ENCODE data around the gene SGK1. TPM values are rescaled to one million over a fixed set of nuclear protein-coding genes. Genes with fewer than 3 reads are reported as not detected.

The SGK1 gene
- polyA plus RNA-seq, 1 donor from 2014 or later: 10.3 TPM

DNA sequence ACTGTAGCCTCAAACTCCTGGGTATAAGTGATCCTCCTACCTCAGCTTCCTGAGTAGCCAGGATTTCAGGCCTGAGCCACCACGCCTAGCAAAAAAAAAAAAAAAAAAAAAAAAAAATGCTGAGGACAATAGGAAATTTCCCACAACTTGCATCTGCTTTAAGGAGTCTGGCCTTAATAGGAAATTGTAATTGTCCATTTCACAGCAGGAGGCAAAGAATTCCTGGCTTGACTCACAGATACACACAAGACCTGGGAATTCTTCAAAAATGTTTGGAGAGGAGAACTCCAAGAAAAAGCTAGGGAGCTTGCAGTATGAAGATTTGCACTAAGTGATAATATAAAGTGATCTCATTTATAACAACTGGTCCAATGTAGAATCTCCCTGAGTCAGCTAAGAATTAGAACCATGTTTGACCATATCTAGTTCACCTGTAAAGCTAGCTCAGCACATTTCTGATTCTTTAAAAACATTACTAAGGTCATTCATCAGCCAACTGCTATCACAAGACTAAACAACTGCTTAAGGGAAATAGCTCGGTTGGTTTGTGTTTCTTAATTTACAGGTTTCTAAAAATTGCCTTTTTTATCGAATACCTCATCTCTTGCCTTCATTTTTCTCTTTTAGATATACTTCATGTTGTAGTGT lies 185.3 kb downstream of the SGK1 start:
- Histone ChIP-seq H3K9me2 (ENCODE audit: insufficient read depth, low read length) (no peaks in the 10 kb centered on the region), H3K36me3 (ENCODE audit: insufficient read depth, low read length) (no peaks in the 10 kb centered on the region), H3K4me2 (ENCODE audit: low read length) (no peak overlapping the region), H3K79me2 (replicated peaks; ENCODE audit: insufficient read depth, low read length) (no peaks in the 10 kb centered on the region), H3K9me3 (ENCODE audit: low read length) (no peaks in the 10 kb centered on the region), H3F3A (ENCODE audit: insufficient read depth, low read length, poor library complexity, severe bottlenecking) (no peaks in the 10 kb centered on the region), H2AFZ (ENCODE audit: low read depth, low read length) (no peak overlapping the region), H4K20me1 (ENCODE audit: insufficient read depth) (no peaks in the 10 kb centered on the region), H3K9ac (ENCODE audit: low read length) (no peak overlapping the region), H3K27ac (ENCODE audit: low read length) (no peak overlapping the region), H3K4me3 (ENCODE audit: low read length) (no peak overlapping the region), H3K27me3 (ENCODE audit: insufficient read depth, low read depth, low read length) (no peaks in the 10 kb centered on the region)
- TF ChIP-seq RAD21 (conservative IDR thresholded peaks at IDR 0.05) (no peak), POLR2AphosphoS5 (IDR thresholded peaks at IDR 0.05) (no peak)

DNA sequence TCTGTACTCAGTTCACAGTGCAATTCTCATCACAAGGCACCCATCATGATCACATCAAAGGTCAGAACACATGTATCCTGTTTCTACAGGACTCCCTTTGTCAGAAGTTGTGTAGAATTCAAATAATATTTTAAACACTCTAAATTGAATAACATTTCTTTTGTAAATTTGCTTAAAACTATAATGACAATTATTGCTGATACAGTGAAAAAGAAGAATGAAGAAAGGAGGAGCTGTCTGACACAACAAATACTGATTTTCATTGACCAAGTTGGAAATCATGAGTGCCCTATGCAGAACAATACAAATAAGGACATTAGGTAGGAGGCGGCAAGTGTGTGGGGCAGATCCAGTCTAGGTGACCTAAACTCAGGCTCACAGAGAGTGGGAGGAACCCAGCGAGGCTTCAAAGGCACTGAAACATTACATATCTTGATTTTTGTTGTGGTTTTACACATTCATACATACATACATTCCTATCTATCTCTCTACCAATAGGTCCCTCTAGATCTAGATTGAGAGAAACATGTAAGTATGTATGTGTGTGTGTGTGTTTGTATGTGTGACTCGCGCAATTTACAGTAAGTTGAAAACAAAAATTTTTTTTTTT lies 186.3 kb downstream of the SGK1 start:
- no peaks in the 10 kb centered on the region for H3K79me2 ChIP-seq (replicated peaks; ENCODE audit: insufficient read depth, low read length)
- H3K9me3 ChIP-seq (ENCODE audit: low read length): no peaks in the 10 kb centered on the region
- no peaks in the 10 kb centered on the region for H4K20me1 ChIP-seq (ENCODE audit: insufficient read depth)
- no peak for TF ChIP-seq EP300 (conservative IDR thresholded peaks at IDR 0.05; ENCODE audit: poor library complexity, severe bottlenecking)
- no peak for TF ChIP-seq TAF1 (IDR thresholded peaks at IDR 0.05; ENCODE audit: low read depth)
- TF ChIP-seq, protein P1, sequence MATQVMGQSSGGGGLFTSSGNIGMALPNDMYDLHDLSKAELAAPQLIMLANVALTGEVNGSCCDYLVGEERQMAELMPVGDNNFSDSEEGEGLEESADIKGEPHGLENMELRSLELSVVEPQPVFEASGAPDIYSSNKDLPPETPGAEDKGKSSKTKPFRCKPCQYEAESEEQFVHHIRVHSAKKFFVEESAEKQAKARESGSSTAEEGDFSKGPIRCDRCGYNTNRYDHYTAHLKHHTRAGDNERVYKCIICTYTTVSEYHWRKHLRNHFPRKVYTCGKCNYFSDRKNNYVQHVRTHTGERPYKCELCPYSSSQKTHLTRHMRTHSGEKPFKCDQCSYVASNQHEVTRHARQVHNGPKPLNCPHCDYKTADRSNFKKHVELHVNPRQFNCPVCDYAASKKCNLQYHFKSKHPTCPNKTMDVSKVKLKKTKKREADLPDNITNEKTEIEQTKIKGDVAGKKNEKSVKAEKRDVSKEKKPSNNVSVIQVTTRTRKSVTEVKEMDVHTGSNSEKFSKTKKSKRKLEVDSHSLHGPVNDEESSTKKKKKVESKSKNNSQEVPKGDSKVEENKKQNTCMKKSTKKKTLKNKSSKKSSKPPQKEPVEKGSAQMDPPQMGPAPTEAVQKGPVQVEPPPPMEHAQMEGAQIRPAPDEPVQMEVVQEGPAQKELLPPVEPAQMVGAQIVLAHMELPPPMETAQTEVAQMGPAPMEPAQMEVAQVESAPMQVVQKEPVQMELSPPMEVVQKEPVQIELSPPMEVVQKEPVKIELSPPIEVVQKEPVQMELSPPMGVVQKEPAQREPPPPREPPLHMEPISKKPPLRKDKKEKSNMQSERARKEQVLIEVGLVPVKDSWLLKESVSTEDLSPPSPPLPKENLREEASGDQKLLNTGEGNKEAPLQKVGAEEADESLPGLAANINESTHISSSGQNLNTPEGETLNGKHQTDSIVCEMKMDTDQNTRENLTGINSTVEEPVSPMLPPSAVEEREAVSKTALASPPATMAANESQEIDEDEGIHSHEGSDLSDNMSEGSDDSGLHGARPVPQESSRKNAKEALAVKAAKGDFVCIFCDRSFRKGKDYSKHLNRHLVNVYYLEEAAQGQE (IDR thresholded peaks at IDR 0.05; ENCODE audit: borderline replicate concordance): no peak
- TF ChIP-seq EZH2 (IDR thresholded peaks at IDR 0.05; ENCODE audit: borderline replicate concordance, insufficient read depth, low read length, poor library complexity, severe bottlenecking): no peak
- no peak for TF ChIP-seq MXI1 (conservative IDR thresholded peaks at IDR 0.05; ENCODE audit: poor library complexity, severe bottlenecking)
- TF ChIP-seq RAD21 (conservative IDR thresholded peaks at IDR 0.05): no peak
- TF ChIP-seq SMC3 (conservative IDR thresholded peaks at IDR 0.05; ENCODE audit: poor library complexity): no peak
- no peak overlapping the region for H3K27ac ChIP-seq (ENCODE audit: low read length)
- H3K4me2 ChIP-seq (ENCODE audit: low read length): no peak overlapping the region
- H3K27me3 ChIP-seq (ENCODE audit: insufficient read depth, low read depth, low read length): no peaks in the 10 kb centered on the region
- H3K36me3 ChIP-seq (ENCODE audit: insufficient read depth, low read length): no peaks in the 10 kb centered on the region
- H3K9me2 ChIP-seq (ENCODE audit: insufficient read depth, low read length): no peaks in the 10 kb centered on the region
- H2AFZ ChIP-seq (ENCODE audit: low read depth, low read length): no peak overlapping the region
- no peaks in the 10 kb centered on the region for H3F3A ChIP-seq (ENCODE audit: insufficient read depth, low read length, poor library complexity, severe bottlenecking)
- H3K4me3 ChIP-seq (ENCODE audit: low read length): no peak overlapping the region
- H3K9ac ChIP-seq (ENCODE audit: low read length): no peak overlapping the region

DNA sequence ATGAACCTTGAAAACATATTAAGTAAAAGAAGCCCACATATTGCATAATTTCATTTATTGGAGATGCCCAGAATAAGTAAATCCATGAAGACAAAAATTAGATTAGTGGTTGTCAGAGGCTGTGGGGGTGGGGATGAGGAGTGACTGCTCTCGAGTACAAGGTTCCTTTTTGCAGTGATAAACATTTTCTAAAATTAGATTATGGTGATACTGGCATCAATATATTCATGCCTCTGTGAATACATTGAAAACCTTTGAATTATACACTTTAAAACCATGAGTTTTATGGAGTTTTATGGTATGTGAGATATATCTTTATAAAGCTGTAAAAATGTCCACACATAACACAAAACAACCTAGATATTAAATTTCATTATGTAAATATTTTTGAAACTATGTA lies 189.8 kb downstream of the SGK1 start:
- no peaks in the 10 kb centered on the region for H4K20me1 ChIP-seq (ENCODE audit: insufficient read depth)
- H3F3A ChIP-seq (ENCODE audit: insufficient read depth, low read length, poor library complexity, severe bottlenecking): no peaks in the 10 kb centered on the region
- H3K9me2 ChIP-seq (ENCODE audit: insufficient read depth, low read length): no peaks in the 10 kb centered on the region
- TF ChIP-seq POLR2AphosphoS5 (IDR thresholded peaks at IDR 0.05) (no peak), EP300 (conservative IDR thresholded peaks at IDR 0.05; ENCODE audit: poor library complexity, severe bottlenecking) (no peak), SMC3 (conservative IDR thresholded peaks at IDR 0.05; ENCODE audit: poor library complexity) (no peak), RAD21 (conservative IDR thresholded peaks at IDR 0.05) (no peak), MXI1 (conservative IDR thresholded peaks at IDR 0.05; ENCODE audit: poor library complexity, severe bottlenecking) (no peak), TAF1 (IDR thresholded peaks at IDR 0.05; ENCODE audit: low read depth) (no peak), EZH2 (IDR thresholded peaks at IDR 0.05; ENCODE audit: borderline replicate concordance, insufficient read depth, low read length, poor library complexity, severe bottlenecking) (no peak)
- TF ChIP-seq, protein P1 (IDR thresholded peaks at IDR 0.05; ENCODE audit: borderline replicate concordance): no peak
- TF ChIP-seq, protein P2, sequence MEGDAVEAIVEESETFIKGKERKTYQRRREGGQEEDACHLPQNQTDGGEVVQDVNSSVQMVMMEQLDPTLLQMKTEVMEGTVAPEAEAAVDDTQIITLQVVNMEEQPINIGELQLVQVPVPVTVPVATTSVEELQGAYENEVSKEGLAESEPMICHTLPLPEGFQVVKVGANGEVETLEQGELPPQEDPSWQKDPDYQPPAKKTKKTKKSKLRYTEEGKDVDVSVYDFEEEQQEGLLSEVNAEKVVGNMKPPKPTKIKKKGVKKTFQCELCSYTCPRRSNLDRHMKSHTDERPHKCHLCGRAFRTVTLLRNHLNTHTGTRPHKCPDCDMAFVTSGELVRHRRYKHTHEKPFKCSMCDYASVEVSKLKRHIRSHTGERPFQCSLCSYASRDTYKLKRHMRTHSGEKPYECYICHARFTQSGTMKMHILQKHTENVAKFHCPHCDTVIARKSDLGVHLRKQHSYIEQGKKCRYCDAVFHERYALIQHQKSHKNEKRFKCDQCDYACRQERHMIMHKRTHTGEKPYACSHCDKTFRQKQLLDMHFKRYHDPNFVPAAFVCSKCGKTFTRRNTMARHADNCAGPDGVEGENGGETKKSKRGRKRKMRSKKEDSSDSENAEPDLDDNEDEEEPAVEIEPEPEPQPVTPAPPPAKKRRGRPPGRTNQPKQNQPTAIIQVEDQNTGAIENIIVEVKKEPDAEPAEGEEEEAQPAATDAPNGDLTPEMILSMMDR (IDR thresholded peaks at IDR 0.05; ENCODE audit: poor library complexity, severe bottlenecking): no peak
- no peak overlapping the region for H3K4me3 ChIP-seq (ENCODE audit: low read length)
- H3K79me2 ChIP-seq (replicated peaks; ENCODE audit: insufficient read depth, low read length): no peaks in the 10 kb centered on the region
- no peak overlapping the region for H3K27ac ChIP-seq (ENCODE audit: low read length)
- no peak overlapping the region for H2AFZ ChIP-seq (ENCODE audit: low read depth, low read length)
- no peak overlapping the region for H3K4me2 ChIP-seq (ENCODE audit: low read length)
- no peaks in the 10 kb centered on the region for H3K9me3 ChIP-seq (ENCODE audit: low read length)
- H3K36me3 ChIP-seq (ENCODE audit: insufficient read depth, low read length): no peaks in the 10 kb centered on the region
- H3K9ac ChIP-seq (ENCODE audit: low read length): no peak overlapping the region
- H3K27me3 ChIP-seq (ENCODE audit: insufficient read depth, low read depth, low read length): no peaks in the 10 kb centered on the region
